Common myeloid progenitor, CD34-positive (primary cell): ENCODE measurements around the gene DACH1.

Experiments
- CTCF ChIA-PET: fragments of 350-600 bp; sonication (Branson Sonifier 250); formaldehyde crosslinking; loops from one replicate; lab custom pipeline; 2021; ENCODE audit warnings: antibody characterized with exemption; lab: Charles Lee
- POLR2A ChIA-PET: fragments of 350-600 bp; sonication (Branson Sonifier 250); formaldehyde crosslinking; loops from one replicate; lab custom pipeline; 2021; ENCODE audit warnings: antibody characterized with exemption; lab: Charles Lee
- DNase-seq, 3 donors: peaks; one replicate each; pipeline versions ENCODE4 v3.0.0 to v3.0.0-alpha.2; 2013
- H3K27ac ChIP-seq, 2 experiments: 1 replicate in 1 of 2; 2 replicates in 1 of 2; pipeline ENCODE4 v1.7.0; 2013; ENCODE audit warnings: inconsistent platforms in 2 of 2, low read length in 2 of 2, mild to moderate bottlenecking in 2 of 2, low read depth in 1 of 2, moderate library complexity in 1 of 2; ENCODE audit not compliant: severe bottlenecking in 2 of 2, insufficient read depth in 1 of 2, poor library complexity in 1 of 2
- H3K27me3 ChIP-seq, 5 experiments: replicated peaks in 2 of 5; 1 replicate in 3 of 5; 2 replicates in 2 of 5; pipeline versions ENCODE4 v1.6.1 to v1.7.0; 2013; ENCODE audit warnings: low read length in 4 of 5, mild to moderate bottlenecking in 2 of 5, moderate library complexity in 2 of 5, inconsistent platforms in 1 of 5; ENCODE audit not compliant: insufficient read depth in 5 of 5, control insufficient read depth in 4 of 5
- H3K36me3 ChIP-seq, 4 experiments: 1 replicate in 2 of 4; 2 replicates in 2 of 4; pipeline versions ENCODE4 v1.6.1 to v1.7.0; 2013; ENCODE audit warnings: low read length in 3 of 4, control low read depth in 1 of 4, mild to moderate bottlenecking in 1 of 4; ENCODE audit not compliant: control insufficient read depth in 4 of 4, insufficient read depth in 4 of 4
- H3K4me1 ChIP-seq, 4 experiments: 1 replicate in 3 of 4; 2 replicates in 1 of 4; pipeline versions ENCODE4 v1.6.1 to v1.7.1; 2013; ENCODE audit warnings: low read length in 3 of 4, mild to moderate bottlenecking in 3 of 4, control low read depth in 1 of 4, inconsistent platforms in 1 of 4, moderate library complexity in 1 of 4; ENCODE audit not compliant: control insufficient read depth in 4 of 4, insufficient read depth in 4 of 4; ENCODE audit errors: control extremely low read depth in 1 of 4
- H3K4me3 ChIP-seq, 7 experiments: 1 replicate in 4 of 7; 2 replicates in 3 of 7; pipeline versions ENCODE4 v1.5.1 to v1.7.0; 2013; ENCODE audit warnings: mild to moderate bottlenecking in 7 of 7, low read length in 6 of 7, moderate library complexity in 6 of 7, inconsistent platforms in 2 of 7, low read depth in 2 of 7, control low read depth in 1 of 7; ENCODE audit not compliant: insufficient read depth in 4 of 7, control insufficient read depth in 1 of 7; ENCODE audit errors: extremely low read depth in 1 of 7
- H3K9me3 ChIP-seq, 5 experiments: 1 replicate in 4 of 5; 2 replicates in 1 of 5; pipeline versions ENCODE4 v1.6.1 to v1.7.1; 2013; ENCODE audit warnings: low read length in 4 of 5, mild to moderate bottlenecking in 2 of 5, inconsistent platforms in 1 of 5, low read depth in 1 of 5, moderate library complexity in 1 of 5; ENCODE audit not compliant: control insufficient read depth in 4 of 5, insufficient read depth in 2 of 5; ENCODE audit errors: control extremely low read depth in 1 of 5
- WGBS: methylation state at CpG from one replicate; pipeline ENCODE4 v1.1.5; 2013; ENCODE audit not compliant: insufficient coverage; 5-methylcytosine and 5-hydroxymethylcytosine counted together

The DACH1 gene

GRCh38 chr13:71830736-71831135, 36.3 kb downstream of the DACH1 start:
- no peaks in the 10 kb centered on the region for H3K9me3 ChIP-seq
- ChIA-PET POLR2A (no interaction called here), CTCF (interaction anchor here (0.9 to 1.1 kb wide), 2 partner anchors 8 to 251 kb away, joined by 3 read pairs; no protein-coding TSS in a partner anchor)
- peak overlapping the region in 2 of 7 experiments; percentile 24 to 42 for H3K4me3 ChIP-seq
- WGBS = no CpG with 5 or more reads among the region's 2 CpGs
- peaks cover 21 to 62% (median 33%) of the 10 kb centered on the region in 4 experiments for H3K4me1 ChIP-seq
- no peaks in the 10 kb centered on the region for H3K36me3 ChIP-seq
- H3K27ac ChIP-seq = peak overlapping the region in 1 of 2 experiments; percentile 58
- no peak for DNase-seq
- no peaks in the 10 kb centered on the region for H3K27me3 ChIP-seq

DNA sequence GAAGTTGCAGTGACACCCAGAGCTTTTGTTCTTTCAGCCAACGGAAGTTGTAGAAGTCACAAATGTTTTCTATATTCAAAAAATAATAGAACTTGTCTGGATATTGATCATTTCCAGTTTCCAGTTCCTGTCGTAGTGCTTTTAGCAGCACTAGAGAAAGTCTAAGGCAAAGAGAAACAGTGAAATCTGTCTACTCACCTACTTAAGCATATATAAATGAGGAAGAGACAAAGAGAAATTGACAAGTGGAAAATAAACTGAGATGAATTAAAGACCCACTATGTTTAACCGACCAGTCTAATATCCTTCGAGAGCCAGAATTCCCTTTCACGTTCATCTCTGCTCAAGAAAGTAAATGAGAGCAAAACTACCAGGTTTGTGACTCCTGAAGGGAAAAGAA, 36.7 kb downstream of the DACH1 start:
- Histone ChIP-seq H3K4me3 (peak overlapping the region in 2 of 7 experiments; percentile 24 to 42), H3K4me1 (peaks cover 21 to 62% (median 33%) of the 10 kb centered on the region in 4 experiments), H3K27ac (peak overlapping the region in 1 of 2 experiments; percentile 58), H3K27me3 (no peaks in the 10 kb centered on the region), H3K9me3 (no peaks in the 10 kb centered on the region), H3K36me3 (no peaks in the 10 kb centered on the region)
- DNase-seq = peak in 2 of 3 donors; percentile 50 to 72
- ChIA-PET POLR2A (no interaction called here), CTCF (interaction anchor here (0.9 to 1.1 kb wide), 2 partner anchors 9 to 251 kb away, joined by 3 read pairs; no protein-coding TSS in a partner anchor)
- WGBS = 17% methylated on average over 2 of the region's 5 CpGs

- no peaks in the 10 kb centered on the region for H3K9me3 ChIP-seq
- no CpG with 5 or more reads among the region's 1 CpG for WGBS
- H3K4me1 ChIP-seq = peaks cover 21 to 62% (median 33%) of the 10 kb centered on the region in 4 experiments
- H3K27me3 ChIP-seq = no peaks in the 10 kb centered on the region
- ChIA-PET CTCF (interaction anchor here (0.9 kb wide), 1 partner anchor 250 kb away, joined by 3 read pairs; no protein-coding TSS in a partner anchor), POLR2A (no interaction called here)
- H3K4me3 ChIP-seq = no peak overlapping the region
- DNase-seq = no peak
- H3K36me3 ChIP-seq = no peaks in the 10 kb centered on the region
- H3K27ac ChIP-seq = no peak overlapping the region
These were observed 37.5 kb downstream of the DACH1 start for GRCh38 chr13:71829547-71829946.

DNA sequence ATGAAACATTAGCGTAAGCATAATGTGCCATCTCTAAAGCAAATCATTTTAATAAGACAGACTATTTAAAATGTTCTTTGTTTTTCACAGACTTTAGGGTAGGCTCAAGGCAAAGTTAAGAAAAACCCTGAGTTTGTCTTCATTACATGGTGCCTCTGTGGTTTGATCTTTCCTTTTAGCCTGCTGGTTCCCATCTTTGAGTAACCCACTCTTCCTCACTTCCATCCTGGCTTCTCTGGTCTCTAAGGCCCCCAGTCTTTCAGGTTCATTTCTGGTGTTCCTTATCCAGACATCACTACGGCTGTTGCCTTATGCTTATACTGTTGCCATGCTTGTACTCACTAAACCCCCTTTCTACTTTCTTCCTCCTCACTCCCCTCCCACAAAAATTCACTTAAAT, 38.4 kb downstream of the DACH1 start:
- Histone ChIP-seq H3K27ac (peak overlapping the region; percentile 20 to 75), H3K4me1 (peaks cover 21 to 62% (median 33%) of the 10 kb centered on the region in 4 experiments), H3K4me3 (peak overlapping the region in 3 of 7 experiments; percentile 13 to 65 (median 22)), H3K36me3 (no peaks in the 10 kb centered on the region), H3K27me3 (no peaks in the 10 kb centered on the region), H3K9me3 (no peaks in the 10 kb centered on the region)
- WGBS = 83% methylated on average over 1 of the region's 2 CpGs
- DNase-seq = peak in 2 of 3 donors; percentile 38 to 53
- ChIA-PET CTCF (interaction anchor here (0.9 to 1.5 kb wide), 2 partner anchors 10 to 12 kb away, joined by 4 to 8 read pairs; no protein-coding TSS in a partner anchor), POLR2A (interaction anchor here (1.0 kb wide), 1 partner anchor 37 kb away, joined by 3 read pairs; no protein-coding TSS in a partner anchor)

DNA sequence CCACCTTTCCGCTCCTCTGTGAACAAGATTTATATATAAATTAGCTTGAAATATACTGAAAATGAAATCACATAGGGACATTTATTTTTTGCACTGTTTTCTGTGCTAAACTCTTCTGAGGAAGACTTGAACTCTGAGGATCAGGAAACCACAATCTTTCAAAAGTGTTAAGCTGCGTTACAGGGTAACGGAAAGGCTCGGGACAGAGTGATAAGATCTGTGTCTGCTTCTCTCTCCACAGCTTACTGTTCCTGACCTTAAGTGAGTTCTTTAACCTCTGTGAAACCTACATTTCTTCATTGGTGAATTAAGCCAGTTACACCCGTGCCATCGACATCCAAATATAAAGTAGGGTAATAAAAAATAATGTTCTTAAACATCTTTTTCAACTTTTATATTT, 38.9 kb downstream of the DACH1 start:
- H3K27me3 ChIP-seq = no peaks in the 10 kb centered on the region
- no peaks in the 10 kb centered on the region for H3K36me3 ChIP-seq
- DNase-seq = peak; percentile 63 to 90 (median 80)
- H3K4me3 ChIP-seq = peak overlapping the region in 6 of 7 experiments; percentile 11 to 65 (median 28)
- peaks cover 21 to 64% (median 33%) of the 10 kb centered on the region in 4 experiments for H3K4me1 ChIP-seq
- H3K9me3 ChIP-seq = no peaks in the 10 kb centered on the region
- 0% methylated on average over 3 of the region's 6 CpGs for WGBS
- ChIA-PET POLR2A (interaction anchor here (1.0 kb wide), 1 partner anchor 38 kb away, joined by 3 read pairs; no protein-coding TSS in a partner anchor), CTCF (interaction anchor here (0.6 to 1.5 kb wide), 5 partner anchors 9 to 24 kb away, joined by 3 to 8 read pairs (median 4); no protein-coding TSS in a partner anchor)
- H3K27ac ChIP-seq = peak overlapping the region; percentile 20 to 75

DNA sequence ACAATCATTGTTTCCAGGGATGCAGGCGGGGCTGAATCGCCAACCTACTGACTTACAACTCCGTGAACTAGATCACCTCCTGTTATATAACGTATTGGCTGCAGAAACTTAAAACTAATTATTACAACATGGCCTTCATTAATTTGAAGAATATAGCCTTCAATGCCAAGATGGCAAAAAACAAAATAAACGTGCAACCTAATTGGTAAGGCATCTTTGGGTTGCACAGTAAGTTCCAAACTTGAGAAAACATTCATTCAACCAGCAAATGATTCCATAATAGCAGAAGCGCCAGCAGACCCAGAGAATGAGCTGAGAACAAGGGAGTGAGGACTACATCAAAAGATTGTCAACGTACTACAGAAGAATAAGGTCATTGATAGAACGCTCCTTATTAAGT, 39.8 kb downstream of the DACH1 start:
- DNase-seq = no peak
- Histone ChIP-seq H3K27me3 (no peaks in the 10 kb centered on the region), H3K9me3 (no peaks in the 10 kb centered on the region), H3K36me3 (no peaks in the 10 kb centered on the region), H3K4me3 (peak overlapping the region in 3 of 7 experiments; percentile 28 to 65 (median 29)), H3K4me1 (peaks cover 21 to 58% (median 33%) of the 10 kb centered on the region in 4 experiments), H3K27ac (peak overlapping the region in 1 of 2 experiments; percentile 75)
- ChIA-PET POLR2A (interaction anchor here (0.6 to 1.2 kb wide), 3 partner anchors 21 to 37 kb away, joined by 3 to 4 read pairs (median 3); no protein-coding TSS in a partner anchor), CTCF (interaction anchor here (1.0 to 1.5 kb wide), 3 partner anchors 8 to 25 kb away, joined by 3 to 8 read pairs (median 4); no protein-coding TSS in a partner anchor)
- WGBS = 81% methylated on average over 4 of the region's 8 CpGs

DNA sequence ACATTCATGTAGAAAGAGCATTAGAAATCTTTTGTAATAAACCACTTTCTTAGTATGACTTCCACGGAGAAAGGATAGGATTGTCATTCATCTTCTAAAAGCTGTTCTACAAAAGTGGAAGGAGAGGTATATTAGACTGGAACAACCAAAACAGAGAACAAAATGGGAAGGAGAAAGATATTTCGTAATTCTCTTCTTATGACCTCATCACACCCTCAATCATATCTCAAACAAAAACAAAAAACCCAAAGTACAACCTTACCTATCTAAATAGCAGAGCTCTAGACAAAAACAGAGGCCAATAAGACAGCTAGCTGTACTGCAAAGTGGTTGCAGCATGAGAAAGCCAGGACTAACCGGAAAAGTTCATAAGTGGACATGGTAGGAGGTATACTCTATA, 46.3 kb downstream of the DACH1 start:
- H3K36me3 ChIP-seq = peaks cover 0 to 3% (median 1%) of the 10 kb centered on the region in 4 experiments
- 100% methylated on average over 1 of the region's 3 CpGs for WGBS
- H3K27me3 ChIP-seq = no peaks in the 10 kb centered on the region
- no peak overlapping the region for H3K27ac ChIP-seq
- POLR2A ChIA-PET = no interaction called here
- peaks cover 0 to 9% (median 2%) of the 10 kb centered on the region in 4 experiments for H3K4me1 ChIP-seq
- CTCF ChIA-PET = no interaction called here
- H3K4me3 ChIP-seq = no peak overlapping the region
- DNase-seq = no peak
- peaks cover 0 to 2% (median 0%) of the 10 kb centered on the region in 5 experiments for H3K9me3 ChIP-seq
